ENCODE data around the gene PSPH.
A peak's percentile ranks its signal among the peaks of the same experiment; 100 is the strongest.

Gene PSPH

DNA sequence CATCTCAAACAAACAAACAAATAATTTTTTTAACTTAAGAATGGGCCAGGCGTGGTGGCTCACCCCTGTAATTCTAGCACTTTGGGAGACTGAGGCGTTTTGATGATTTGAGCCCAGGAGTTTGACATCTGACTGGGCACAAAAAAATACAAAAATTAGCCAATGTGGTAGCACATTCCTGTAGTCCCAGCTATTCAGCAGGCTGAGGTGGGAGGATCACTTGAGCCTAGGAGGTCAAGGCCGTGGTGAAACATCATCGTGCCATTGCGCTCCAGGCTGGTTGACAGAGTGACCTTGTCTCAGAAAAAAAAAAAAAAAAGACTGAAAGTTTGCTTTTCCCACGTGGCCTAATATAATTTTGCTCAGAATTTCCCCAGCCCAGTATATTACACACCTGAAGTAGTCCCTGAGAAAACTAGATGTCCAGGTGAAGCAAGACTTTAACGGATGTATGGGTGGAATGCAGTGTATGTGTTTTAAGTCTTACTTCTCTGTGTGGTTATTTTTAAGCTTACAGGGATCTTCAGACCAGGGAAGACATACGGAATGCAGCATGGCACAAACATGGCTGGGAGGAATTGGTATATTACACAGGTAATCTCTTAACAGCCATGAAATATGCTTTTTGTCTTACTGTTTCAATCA is 54.3 kb downstream of the PSPH start:
- no peak for DNase-seq (ENCODE audit: low spot score)

DNA sequence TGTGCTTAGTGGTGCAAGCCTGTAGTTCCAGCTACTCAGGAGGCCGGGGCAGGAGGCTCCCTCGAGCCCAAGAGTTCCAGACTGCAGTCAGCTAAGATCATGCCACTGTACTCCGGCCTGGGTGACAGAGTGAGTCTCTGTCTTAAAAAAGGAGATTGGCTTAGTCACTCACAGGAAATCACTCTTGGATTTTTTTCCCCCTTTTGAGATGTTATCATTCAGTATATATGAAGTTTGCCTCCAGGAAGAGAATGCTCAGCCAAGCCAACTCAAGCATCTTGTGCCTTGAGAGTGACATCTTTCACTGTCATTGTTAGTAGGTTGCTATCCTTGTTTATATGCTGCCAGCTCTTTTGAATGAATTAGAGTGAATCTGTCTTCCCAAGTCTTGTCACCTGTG is 58.9 kb downstream of the PSPH start:
- DNase-seq (ENCODE audit: low spot score): no peak

DNA sequence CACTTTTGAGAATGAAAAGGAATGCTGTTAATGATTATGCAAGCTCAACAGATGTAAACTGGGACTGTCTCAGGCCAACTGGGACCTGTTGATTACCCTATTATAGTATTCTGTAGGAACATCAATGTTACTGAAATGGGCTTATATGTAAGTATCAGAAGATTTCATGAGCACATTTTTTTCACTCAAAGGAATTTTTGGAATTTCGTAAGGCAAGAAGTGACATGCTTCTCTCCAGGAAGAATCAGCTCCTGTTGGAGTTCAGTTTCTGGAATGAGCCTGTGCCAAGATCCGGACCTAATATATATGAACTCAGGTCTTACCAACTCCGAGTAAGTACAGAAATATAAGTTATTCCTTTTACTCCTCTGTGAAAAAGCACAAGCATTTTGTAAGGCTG is 67.7 kb downstream of the PSPH start:
- DNase-seq (ENCODE audit: low spot score): no peak

DNA sequence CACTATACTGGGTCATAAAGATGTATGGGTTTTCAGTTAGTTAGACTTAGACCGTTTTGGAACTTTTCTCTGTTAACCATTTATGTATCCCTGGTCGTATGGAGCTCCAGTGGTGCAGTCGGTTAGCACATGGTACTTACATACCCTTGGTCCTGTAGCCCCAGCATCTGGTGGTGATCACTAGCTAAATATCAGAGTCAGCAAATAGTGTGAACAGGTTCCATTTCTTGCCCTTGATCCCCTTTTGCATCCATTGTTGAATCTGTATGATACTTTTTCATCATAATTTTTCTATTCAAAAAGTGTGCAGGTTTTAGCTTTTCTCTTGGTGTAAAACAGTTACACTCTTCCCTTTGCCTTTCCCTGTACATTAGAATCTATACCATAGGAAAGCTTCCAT is 71.0 kb downstream of the PSPH start:
- DNase-seq (ENCODE audit: low spot score): no peak

DNA sequence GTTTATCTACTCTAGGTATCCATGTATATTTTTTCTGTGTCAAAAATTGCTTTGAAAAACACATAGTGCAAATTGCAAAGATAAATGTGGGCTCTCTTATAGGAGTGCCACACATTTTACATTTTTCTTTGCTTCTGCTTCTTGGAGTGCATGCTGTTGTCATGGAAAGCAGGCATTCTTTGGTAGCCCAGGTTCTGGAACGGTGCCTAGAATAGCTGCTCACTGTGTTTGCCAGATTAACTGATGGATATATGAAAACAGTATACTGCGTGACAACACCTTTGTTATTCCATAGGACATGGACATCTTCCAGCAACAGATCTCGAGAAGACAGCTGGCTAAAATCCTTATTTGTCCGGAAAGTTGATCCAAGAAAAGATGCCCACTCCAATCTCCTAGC is 73.4 kb downstream of the PSPH start:
- DNase-seq (ENCODE audit: low spot score): peak; percentile 50

DNA sequence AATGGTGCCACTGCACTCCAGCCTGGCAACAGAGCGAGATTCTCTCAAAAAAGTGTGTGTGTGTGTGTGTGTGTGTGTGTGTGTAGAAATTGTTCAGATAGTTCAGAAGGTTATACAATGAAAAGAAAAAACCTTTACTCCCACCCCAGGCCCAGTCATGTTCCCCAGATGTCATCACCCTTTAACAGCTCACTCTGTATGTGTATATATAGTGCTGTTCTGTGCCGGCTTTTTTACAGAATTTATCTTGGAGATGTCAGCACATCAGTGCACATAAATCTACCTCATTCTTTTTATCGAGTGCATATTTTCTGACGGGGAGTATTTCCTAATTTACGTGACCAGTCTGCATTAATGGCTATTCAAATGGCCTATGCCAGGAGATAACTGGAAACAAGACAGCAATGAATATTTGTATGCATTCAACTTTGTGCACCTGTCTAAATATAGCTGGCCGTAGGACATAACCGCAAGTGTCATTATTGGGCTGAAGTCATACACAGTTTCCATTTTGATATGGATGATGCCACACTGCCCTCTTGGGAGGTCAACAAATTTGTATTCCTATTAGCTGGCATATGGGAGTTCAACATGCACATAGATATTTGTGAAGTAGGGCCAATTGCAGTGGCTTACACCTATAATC is 75.1 kb downstream of the PSPH start:
- no peak for DNase-seq (ENCODE audit: low spot score)

DNA sequence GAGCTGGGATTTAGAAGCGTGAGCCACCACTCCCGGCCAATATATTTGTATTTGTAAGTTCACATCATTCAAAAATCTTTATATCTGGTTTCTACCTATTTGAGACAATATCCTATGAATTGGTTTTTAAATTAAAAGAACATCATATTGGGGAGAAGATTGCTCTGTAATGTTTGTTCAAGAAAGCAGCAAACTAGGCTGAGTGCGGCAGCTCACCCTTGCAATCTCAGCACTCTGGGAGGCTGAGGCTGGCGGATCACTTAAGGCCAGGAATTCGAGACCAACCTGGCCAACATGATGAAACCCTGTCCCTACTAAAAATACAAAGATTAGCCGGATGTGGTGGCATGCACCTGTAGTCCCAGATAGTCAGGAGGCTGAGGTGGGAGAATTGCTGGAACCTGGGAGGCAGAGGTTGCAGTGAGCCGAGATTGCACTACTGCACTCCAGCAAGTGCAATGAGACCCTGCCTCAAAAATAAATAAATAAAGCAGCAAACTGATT is 77.4 kb downstream of the PSPH start:
- no peak for DNase-seq (ENCODE audit: low spot score)

DNA sequence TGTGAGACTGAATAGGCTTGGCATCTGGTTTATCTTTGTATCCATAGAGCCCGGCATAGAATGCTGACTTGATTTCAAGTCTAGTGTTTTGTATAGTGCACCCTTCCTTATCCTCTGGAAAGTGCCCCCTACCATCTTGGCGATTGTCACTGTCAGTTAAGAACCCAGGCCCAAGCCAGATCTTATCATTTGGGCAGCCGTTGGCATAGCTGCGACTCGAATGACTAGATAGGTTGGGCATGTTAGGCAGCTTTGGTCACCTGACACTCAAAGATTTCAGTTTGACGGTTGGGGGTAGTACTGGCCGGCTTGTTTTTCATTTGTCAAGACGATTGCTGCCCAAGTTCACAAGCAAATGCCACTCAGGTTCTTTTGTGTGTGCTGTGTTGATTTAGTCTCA is 80.3 kb downstream of the PSPH start:
- DNase-seq (ENCODE audit: low spot score): no peak

DNA sequence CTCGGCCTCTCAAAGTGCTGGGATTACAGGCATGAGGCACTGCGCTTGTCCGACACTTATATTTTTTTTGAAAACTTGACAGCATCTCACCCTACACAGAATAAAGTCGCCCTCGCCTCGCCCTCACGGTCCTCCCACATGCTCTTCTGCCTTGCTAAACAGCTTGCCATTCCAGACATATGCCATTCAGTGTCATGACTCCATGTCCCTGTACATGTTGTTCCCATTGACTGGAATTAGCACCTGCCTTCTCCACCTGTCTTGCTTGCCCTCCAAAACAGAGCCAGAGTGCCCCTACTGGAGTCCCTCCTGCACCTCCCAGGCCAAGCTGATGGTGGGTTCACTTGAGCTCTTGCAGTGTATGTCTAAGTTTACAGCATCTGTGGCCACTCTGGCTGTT is 80.7 kb downstream of the PSPH start:
- DNase-seq (ENCODE audit: low spot score): no peak

DNA sequence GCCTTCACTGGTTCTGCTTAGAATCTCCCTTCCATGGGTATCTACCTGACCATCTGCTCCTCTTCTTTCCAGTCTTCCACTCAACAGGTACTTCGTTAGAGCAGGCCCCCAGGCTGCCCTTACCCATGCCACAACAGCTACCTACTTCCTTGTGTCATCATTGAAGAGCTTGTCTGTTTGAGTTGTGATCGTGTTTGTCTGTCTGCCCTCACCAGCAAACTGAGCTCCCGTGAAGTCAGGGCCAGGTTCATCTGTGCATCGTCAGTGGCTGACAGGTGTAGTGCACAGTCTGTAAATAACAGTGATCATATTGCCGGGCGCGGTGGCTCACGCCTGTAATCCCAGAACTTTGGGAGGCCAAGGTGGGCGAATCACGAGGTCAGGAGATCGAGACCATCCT is 81.9 kb downstream of the PSPH start:
- no peak for DNase-seq (ENCODE audit: low spot score)

DNA sequence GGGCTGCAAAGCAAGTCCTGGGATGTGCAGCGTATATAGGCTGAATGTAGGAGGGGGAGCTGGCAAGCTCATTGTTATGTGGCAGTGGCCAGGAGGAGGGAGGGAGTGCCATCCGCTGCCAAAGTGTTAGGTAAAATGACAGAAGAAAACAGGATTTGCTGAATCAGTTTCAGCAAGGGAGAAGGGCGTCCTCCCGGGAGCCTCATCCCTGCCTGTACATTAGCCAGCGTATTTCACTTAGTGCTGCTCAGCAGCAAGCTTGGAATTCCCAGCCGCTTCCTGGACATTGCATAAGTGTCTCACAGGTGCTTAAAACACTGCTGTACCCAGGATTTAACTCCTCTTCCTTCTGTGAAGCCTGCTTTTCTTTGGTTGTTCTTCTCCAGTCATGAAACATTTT is 84.4 kb downstream of the PSPH start:
- DNase-seq (ENCODE audit: low spot score): no peak

DNA sequence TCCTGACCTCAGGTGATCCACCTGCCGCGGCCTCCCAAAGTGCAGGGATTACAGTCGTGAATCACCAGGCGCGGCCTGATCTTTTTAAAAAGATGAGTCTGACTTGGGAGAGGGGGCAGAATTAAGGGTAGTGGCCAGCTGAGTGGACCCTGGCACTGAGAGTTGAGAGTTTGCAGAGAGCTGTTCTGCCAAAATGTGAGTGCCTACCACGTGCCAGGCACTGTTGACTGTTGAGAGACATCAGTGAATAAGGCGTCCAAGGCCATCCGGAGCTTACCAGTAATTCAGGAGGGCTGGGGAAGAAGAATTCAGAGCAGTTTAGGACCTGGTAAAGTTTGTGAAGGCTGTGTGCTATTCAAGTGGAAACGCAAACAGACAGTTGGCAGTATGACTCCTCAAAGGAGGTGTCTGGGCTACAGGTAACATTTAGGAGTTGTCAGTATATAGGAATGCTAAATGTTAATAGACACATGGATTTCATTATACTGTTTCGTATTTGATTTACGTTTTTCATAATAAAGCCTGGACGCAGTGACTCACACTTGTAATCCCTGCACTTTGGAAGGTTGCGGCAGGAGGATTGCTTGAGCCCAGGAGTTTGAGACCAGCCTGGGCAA is 85.3 kb downstream of the PSPH start:
- DNase-seq (ENCODE audit: low spot score): peak; percentile 28

DNA sequence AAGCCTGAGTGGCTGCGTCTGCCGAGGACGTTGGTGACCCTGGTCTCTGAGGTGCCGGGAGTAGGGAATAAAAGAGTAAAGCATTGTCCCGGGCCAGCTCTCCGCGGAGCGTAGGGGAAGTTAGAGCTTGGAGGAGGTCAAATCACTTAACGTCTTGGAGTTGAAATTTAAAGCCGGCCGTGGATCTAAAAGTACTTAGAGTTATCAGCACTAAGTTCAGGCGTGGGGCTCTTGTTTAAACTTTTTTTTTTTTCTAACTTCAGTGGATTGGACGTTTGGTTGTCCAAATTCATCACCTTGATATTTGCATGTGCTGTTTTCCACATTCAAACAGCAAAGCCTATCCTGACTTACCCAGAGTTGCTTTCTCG is 86.2 kb downstream of the PSPH start:
- no peak for DNase-seq (ENCODE audit: low spot score)

DNA sequence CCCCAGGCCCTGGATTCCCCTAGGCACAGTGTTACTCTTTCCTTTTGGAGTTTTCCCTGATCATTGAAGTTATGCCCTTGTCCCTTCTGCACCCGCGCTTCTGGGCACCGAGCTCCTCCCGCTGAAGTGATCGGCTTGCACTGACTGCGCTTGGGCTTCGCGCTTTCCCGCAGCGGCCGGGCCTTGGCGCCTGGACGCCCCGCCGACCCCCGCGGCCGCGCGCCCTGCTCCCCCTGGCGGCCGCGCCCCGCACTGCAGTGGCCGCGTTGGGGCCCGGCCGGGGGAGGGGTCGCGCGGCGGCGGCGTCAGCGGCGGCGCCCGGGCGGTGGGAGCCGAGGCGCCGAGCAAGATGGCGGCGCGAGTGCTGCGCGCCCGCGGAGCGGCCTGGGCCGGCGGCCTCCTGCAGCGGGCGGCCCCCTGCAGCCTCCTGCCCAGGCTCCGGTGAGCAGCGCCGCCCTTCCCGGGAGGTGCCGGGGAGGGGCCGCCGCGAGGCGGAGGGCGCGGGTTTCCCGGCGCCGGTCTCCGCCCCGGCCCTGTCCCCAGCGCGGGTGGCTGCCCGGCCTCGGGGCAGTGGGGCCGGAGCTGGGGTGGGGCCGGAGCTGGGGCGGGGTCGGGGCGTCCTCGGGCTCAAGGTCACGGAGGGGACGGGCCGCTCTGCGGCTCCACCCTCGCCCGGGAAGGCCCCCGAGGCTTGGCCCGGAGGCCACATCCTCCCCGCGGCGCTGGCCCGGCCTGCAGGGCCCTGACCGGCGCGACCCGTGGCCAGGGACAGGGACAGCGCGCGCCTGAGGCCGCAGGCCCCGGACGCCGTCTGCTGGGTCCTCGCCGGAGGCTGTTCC is 86.8 kb downstream of the PSPH start, which contains the start of gene NIPSNAP2:
TSS of gene NIPSNAP2 (plus strand) at position 325 of the 839 bp plus-strand sequence. CDS start at position 350, 25 bp downstream.
- peak; percentile 82 for DNase-seq (ENCODE audit: low spot score)

DNA sequence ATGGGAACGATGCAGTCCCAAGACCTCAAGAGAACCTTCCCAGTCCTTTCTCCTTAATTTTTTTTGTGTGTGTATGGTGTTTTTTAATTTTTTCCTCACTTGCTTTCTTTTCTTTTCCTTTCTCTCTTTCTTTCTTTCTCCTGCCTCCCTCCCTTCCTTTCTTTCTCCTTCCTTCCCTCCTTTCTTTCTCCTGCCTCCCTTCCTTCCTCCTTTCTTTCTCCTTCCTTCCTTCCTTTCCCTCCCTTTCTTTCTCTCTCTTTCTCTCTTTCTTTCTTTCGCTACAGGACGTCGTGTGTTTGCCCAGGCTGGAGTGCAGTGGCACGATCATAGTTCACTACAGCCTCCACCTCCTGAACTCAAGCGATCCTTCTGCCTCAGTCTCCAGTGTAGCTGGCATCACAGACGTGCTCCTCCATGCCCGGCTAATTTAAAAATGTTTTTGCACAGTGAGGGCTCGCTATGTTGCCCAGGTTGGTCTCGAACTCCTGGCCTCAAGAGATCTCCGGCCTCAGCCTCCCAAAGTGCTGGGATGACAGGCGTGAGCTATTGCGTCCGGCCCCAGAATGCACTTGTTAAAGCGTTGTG is 87.6 kb downstream of the PSPH start:
- DNase-seq (ENCODE audit: low spot score): no peak

DNA sequence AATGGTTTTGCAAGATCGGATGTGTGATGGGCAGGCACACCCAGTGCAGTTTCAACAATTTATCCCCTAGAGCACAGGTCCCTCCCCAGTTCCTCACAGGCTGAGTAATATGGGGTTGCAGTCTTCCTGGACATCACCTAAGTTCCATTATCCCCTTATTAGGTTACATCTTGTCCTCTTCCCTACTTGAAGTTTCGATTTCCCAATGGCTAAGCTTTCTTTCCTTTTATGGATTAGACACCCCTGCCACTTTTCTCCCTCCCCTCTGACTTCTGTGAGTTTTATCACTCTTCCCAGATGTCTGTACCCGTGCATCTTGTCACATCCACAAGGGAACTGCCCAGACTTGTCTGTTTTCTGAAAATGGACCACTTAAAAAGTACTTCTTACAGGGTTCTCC is 89.2 kb downstream of the PSPH start:
- DNase-seq (ENCODE audit: low spot score): no peak
